ENCODE data around the gene EIF5.
"Not testable (repeated sequence)": the region's sequence is repeated elsewhere in the genome, so short reads cannot be mapped to it uniquely, and the experiment has no call there.

EIF5 gene

DNA sequence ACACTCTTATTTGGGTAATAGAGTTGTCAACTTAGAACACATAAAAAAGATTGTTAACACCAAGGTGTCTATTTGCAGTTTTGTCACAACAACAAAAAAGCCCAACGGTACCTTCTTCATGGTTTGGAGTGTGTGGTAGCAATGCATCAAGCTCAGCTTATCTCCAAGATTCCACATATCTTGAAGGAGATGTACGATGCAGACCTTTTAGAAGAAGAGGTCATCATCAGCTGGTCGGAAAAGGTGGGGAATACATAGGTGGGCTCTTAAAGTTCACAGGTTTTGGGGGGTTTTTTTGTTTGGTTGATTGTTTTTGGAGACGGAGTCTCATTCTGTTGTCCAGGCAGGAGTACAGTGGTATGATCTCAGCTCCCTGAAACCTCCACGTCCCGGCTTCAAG, 5.5 kb downstream of the EIF5 start:
- DNase-seq: no peak

DNA sequence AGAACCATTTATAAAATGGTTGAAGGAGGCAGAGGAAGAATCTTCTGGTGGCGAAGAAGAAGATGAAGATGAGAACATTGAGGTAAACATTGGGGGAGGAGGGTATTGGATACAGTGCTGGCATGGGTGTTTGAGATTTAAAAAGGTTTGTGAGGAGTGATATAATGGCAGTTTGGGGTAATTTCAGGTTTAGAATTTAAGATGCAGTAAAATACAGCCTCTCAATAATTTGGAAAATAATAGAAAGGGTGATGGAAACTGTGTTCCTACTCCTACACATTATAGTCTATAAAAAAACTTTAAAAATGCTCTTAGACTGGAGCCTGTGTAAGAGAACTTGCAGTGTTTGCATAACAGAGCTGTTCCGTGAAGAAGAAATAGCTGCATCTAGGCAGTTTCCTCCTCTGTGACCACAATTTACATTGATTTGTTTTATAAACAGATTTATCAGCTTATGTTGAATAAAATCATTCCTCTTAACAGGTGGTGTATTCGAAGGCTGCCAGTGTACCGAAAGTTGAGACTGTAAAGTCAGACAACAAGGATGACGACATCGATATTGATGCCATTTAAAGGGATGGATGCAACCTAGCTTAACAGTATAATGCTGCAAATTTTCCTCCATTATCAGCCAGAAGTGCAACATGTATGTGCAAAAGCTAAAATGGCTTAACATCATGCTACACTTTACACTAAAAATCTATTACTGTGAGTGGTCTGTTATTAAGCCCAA, 6.6 kb downstream of the EIF5 start:
- DNase-seq: no peak

DNA sequence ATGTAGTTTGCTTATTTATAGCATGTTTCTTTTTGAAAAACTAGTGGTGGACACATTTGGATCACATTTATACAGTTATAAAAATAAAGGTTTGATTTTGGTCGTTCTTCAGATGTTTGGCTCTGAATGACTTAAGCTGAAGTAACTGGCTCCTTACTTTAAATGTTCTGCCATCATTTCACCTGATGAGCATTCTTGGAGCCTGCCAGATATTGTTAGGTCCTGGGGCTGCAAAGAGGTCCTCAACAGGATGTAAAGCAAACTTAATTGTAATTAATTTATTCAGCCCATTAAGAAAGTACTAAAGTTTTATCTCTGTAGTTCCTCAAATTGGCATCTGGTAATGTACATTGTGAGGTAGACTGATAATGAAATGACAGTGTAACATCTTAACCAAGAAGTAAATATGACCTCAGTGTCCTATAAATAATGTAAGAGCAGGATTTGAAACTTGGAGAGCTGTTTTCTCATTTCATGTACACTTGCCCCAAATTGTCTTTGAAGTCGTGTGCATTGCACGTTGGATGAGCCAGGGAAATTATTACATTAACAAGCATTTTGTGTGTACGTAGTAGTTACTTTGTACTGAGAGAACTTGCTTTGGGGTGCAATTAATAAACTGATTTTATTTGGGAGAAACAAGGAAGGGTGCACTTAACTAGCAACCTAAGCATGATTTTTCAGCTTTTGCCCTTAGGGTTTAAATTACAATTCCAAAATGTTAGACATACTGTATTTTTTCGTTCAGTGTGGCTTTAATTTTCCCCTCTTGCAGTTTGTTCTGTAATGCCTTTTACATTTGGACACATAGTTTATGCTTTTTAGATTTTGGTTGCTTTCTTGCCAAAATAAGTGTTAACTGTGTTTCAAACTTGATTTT, 7.5 kb downstream of the EIF5 start:
- no peak for DNase-seq

GRCh38 chr14:103343164-103343879, 9.3 kb downstream of the EIF5 start:
- no peak for DNase-seq

DNA sequence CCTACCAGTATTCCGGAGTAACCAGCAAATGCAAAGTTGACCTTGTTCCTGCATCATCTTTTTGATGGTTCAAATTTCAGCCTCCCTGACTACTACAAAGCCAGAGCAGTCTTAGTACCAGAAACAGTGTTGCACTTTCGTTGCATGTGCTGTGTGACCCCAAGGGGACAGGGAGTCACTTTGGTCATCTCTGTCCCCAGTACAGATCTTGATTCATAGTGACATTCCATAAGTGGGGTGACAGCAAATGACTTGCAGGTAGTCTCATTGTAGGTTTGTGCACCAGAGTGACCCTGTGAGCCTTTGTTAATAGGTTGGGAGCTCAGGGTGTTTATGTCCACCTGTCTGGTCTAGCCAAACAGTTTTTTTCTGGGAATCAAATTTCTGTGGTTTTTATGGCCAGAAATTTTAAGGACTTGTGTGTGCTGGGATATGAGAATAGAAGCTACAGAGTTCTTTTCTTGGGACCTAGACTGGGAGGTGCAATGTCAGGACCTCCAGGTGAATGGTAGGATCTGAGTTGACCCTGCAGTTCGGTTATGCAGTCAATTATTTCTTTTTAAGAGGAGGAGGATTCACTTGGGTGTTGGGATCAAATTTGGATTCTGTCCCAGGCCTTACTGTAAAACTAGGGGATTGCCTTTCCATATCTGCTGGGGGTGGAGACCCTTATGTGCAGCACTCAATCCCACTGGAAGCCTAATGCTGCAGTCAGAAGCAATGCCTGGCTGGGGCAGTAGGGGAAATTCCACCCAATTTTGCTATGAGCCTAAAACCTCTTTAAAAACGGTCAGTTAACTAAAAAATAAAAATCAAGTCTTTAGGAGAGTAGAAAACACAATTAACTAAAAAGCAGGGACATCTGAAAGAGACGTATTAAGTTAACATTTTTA, 10.1 kb downstream of the EIF5 start:
- DNase-seq: no peak

DNA sequence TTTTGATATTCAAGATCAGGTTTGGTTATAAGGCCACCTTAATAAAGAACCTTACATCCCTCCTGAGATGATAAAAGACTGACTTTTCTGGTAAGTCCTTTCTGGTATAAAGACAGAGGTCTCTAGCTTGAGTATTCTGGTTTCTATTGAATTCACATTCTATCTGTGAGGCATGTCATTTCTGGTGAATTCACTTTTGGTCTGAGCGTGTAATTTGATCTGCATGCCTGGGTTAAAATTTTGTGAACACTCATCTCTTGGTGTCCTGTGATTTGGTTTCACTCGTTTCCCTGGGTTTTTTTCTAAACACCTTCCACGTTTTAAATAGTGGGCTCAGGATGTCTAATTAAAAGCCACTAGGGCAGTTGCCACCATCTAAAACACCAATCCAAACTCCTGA, 12.2 kb downstream of the EIF5 start:
- no peak for DNase-seq

DNA sequence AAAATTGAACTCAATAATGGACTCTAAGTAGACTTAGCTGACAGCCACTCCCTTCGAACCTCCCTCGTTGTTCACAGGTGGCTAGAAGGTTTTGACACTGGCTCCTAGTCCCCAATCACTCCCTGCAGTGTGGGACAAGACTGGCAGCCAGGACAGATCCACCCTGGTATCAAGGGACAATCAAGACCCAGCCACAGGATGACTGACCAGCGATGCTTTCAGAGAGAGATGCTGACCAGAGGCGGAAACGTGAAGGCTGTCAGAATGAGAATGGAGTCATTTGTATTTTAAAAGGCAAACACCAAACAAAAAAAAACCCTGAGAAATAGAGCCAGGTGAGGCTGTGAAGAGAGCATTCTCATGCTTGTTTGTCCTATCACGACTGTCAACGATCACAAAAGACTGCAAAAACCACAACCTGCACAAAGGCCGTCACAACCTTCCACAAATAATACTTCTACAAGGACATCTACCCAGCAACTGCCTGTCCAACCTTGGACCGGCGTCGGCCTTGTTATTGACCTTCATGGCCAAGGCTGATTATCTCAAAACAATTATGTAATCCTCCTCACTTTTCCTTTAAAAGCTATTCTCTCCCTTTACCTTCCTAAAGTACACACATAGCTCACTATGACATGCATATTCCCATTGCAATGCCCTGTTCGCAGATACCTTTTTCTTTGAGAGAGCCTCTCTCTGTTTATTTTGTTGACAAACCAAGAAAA, 13.2 kb downstream of the EIF5 start:
- no peak for DNase-seq

DNA sequence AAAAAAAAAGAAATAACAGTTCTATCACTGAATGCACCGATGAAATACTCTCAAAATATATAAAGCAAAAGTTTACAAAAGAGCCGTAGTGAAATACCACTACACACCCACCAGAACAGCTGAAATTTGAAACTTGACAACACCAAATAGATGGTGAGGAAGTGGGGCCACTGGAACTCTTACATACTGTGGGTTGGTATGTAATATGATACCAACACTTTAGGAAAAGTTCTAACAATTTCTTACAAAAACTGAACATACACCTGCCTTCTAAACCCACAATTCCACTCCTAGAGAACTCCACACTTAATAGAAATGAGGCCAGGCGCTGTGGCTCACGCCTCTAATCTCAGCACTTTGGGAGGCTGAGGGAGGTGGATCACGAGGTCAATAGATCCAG, 14.1 kb downstream of the EIF5 start:
- no peak for DNase-seq

DNA sequence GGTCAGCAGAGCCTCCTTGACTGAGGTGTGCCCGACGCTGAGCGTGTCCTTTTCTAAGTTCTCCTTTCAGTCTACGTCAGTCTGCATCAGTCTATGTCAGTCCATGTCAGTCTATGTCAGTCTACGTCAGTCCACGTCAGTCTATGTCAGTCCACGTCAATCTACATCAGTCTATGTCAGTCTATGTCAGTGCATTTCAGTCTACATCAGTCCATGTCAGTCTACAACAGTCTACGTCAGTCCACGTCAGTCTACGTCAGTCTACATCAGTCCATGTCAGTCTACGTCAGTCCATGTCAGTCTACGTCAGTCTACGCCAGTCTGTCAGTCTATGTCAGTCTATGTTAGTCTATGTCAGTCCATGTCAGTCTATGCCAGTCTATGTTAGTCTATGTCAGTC, 15.9 kb downstream of the EIF5 start:
- DNase-seq: no peak

DNA sequence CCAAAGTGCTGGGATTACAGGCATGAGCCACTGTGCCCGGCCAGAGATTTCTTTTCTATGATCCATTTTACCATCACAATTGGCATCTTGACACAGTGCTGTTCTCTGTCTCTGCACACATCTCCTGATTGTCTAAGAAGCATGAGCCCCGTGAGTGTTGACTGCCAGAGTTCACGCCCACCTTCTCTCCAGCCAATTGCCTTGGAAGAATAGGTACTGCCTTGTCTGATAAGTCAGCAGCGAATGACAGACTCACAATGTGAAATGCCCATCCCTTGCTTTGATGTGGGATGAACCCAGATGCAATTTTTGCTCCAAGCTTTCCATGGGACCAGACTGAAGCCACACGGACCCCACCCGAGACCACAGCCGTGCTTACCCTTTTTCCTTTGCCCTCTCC, 19.3 kb downstream of the EIF5 start:
- DNase-seq: no peak

DNA sequence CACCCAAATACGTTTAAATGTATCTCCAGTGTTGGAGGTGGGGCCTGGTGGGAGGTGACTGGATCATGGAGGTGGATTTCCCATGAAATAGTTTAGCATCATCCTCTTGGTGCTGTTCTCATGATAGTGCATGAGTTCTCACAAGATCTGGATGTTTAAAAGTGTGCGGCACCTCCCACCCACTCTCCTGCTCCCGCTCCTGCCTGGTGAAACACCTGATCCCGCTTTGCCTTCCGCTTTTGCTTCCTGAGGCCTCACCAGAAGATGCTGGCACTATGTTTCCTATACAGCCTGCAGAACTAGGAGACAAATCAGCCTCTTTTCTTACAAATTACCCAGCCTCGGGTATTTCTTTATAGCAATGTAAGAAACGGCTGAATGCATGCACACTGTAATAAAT, 20.1 kb downstream of the EIF5 start:
- no peak for DNase-seq

GRCh38 chr14:103356024-103356682, 22.1 kb downstream of the EIF5 start:
- no peak for DNase-seq

- not testable (repeated sequence) for DNase-seq
Observed at GRCh38 chr14:103357552-103357951, 23.5 kb downstream of the EIF5 start.

DNA sequence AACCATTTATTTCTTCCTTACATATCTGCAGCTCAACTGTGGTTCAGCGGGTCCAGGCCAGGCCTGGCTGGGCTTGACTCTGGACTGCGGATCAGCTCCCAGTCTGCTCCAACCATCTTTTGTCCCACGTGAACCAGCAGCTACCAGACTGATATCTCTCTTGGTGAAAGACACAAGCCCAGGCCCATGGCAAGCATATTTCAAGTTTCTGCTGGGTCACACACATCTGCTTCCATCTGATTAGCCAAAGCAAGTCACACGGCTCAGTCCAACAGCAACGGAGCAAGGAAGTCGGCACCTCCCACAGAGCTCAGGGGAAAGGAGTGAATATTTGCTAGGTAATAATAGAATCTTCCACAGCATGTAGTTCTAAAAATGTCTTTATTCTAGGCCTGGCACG, 26.5 kb downstream of the EIF5 start:
- no peak for DNase-seq

DNA sequence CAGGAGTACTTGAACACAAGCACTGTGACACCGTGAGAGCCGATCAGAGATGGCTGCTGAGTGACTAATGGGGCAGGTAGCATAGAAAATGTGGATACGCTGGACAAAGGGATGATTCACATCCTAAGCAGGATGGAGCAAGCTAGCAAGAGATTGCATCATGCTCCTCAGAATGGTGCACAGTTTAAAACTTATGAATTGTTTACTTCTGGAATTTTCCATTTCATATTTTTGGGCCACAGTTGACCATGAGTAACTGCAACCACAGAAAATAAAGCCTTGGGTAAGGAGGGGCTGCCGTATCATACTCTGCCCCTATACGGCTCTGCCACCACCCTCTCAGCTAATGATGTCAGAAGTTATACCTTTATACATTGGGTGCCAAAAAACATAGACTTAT, 27.8 kb downstream of the EIF5 start:
- no peak for DNase-seq

DNA sequence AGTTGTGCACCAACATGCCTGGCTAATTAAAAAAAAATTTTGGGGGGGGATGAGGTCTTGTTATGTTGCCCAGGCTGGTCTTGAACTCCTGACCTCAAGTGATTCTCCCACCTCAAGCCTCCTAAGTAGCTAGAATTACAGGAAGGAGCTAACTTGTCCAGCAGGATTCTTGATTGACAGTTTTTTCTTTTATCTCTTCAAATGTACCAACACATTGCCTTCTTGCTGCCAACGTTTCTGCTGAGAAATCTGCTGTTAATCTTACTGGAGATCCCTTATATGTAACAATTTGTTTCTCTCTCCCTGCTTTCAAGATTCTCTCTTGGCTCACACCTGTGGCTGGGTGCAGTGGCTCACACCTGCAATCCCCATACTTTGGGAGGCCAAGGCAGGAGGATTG, 28.7 kb downstream of the EIF5 start:
- DNase-seq: no peak

DNA sequence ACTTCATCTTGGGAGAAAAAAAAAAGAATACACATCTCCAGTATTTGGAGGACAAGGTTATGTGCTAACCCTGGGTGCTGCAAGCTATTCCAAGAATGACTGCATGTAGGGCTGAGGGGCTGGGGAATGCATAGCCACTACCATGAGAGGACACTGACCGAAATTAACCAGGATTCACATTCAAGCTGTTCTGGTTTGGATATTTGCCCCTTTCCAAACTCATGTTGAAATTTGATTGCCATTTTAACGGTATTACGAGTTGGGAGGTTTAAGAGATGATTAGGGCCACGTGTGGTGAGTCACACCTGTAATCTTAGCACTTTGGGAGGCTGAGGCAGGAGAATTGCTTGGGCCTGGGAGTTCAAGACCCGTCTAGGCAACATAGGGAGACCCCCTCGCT, 32.7 kb downstream of the EIF5 start:
- DNase-seq: no peak

DNA sequence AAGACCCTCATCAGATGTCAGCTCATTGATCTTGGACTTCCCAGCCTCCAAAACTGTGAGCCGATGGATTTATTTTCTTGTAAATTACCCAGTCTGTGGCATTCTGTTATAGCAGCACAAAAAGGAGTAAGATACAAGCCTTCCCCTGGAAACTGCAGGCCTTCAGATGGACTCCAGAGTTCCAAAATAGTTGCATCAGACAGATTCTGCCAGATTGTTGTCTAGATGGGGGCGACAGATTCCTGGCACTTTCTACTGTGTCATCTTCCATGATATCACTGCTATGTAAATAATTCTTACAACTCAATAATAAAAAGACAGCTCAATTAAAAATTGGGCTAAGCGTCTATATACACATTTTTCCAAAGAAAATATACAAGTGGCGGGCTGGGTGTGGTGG, 34.0 kb downstream of the EIF5 start:
- DNase-seq: no peak

GRCh38 chr14:103370087-103370486, 36.0 kb downstream of the EIF5 start:
- DNase-seq: no peak

DNA sequence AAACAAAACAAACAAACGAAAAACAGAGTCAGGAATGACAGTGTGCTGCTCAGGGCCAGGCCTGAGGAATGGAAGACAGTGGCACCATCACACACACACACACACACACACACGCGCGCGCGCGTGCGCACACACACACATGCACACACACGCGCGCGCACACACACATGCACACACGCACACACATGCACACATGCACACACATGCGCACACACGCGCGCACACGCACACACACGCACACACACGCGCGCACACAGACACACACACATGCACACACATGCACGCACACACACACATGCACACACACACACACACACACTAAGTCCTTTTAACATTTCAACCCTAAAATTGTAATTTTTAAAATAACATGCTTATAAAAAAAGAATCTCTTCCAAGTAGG, 38.0 kb downstream of the EIF5 start:
- no peak for DNase-seq

GRCh38 chr14:103372552-103373304, 38.7 kb downstream of the EIF5 start:
- DNase-seq: no peak

Data from GF-D8 (cell line).